GM18499 (cell line): ENCODE data around the gene RXRA.
"Not testable (repeated sequence)": the region's sequence is repeated elsewhere in the genome, so short reads cannot be mapped to it uniquely, and the experiment has no call there.

Source experiments
- ATAC-seq: cut with Tn5 transposase; IDR thresholded peaks from one replicate; pipeline ENCODE4 v1.9.1; 2021; ENCODE audit warnings: moderate number of reproducible peaks; ENCODE audit not compliant: insufficient read depth, unreplicated experiment

RXRA gene

DNA sequence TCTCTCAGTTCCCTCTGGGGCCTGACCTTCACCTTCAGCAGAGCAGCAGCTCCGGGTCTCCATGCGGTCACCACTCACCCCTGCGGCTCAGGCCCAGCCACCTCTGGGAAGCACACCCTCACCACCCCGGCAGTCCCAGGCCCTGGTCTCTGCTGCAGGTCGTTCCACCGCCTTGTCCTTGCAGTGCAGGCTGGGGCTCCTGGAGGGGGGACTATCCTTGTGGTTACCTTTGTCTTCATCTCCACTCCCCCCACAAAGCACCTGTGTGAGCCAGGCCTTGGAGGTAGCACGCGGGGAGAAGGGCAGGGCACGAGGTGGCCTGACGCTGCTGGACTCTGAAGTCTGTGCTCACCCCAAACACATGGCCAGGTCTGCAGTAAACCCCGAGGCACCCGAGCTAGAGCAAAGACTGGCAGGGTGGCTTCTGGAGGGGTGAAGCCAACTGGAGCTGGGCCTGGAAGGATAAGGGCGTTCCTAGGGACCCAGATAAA is 33.2 kb upstream of the RXRA start:
- no peak for ATAC-seq

DNA sequence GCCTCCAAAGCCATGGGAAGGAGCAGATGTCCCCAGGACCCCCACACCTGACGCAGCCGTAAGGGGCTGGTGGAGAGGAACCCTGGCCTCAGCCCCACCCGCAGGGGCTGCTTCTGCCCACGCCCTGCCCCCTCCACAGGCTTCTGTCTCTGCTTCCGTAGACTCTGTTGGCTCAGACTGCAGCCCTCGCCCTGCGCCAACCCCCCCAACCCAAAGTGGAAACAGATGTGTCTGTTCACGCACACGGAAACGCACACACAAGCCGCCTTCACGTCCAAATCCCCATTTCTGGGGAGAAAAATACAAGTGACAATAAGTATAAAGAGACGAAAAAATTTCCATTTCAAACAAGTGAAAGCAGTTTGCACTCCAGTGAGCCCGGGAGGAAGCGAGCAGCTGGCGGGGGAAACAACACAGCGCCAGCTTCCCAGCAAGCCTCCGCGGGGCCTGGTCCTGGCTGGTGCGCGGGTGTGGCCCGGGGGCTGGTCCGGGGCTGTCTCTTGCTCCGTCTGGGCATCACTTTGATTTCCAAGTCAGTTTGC is 32.6 kb upstream of the RXRA start:
- no peak for ATAC-seq

GRCh38 chr9:134294153-134295071 is 31.8 kb upstream of the RXRA start:
- ATAC-seq, result no peak

DNA sequence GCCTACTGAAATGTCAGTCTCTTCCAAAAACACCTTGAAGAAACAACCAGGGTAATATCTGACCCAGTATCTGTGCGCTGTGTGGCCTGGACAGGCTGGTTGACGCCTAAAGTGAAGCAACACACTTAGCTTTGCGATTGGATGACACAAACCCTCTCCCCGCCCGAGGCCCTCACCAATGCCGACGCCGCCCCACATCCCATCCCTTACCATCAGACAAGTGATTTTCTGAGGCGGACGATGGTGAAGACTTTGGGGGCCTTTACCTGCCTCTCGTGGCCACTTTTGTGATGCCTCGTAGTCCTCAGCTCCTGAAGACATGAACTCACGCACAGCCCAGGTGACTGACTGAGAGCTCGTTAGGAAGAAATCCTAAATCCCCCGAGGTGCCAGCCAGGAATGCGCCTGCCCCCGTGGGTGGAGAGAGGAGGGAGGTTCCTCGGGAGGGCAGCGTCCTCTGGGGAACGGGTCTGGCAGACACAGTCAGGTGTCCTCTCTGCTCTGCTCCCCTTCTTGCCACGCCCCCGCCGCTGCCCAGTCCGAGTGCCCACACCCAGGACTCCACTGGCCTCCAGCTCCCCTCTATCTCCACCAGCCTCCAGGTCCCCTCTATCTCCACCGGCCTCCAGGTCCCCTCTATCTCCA is 31.0 kb upstream of the RXRA start:
- ATAC-seq, result no peak

- no peak for ATAC-seq
Measured at GRCh38 chr9:134295746-134296250, 30.5 kb upstream of the RXRA start.

GRCh38 chr9:134296301-134297082 is 29.8 kb upstream of the RXRA start:
- ATAC-seq, result no peak

- no peak for ATAC-seq
Measured at GRCh38 chr9:134297083-134297410, 29.2 kb upstream of the RXRA start.

GRCh38 chr9:134297576-134297975 is 28.7 kb upstream of the RXRA start:
- ATAC-seq, result no peak

GRCh38 chr9:134298000-134298399 is 28.3 kb upstream of the RXRA start:
- ATAC-seq, result no peak

- no peak for ATAC-seq
Measured at GRCh38 chr9:134299068-134299467, 27.2 kb upstream of the RXRA start.

DNA sequence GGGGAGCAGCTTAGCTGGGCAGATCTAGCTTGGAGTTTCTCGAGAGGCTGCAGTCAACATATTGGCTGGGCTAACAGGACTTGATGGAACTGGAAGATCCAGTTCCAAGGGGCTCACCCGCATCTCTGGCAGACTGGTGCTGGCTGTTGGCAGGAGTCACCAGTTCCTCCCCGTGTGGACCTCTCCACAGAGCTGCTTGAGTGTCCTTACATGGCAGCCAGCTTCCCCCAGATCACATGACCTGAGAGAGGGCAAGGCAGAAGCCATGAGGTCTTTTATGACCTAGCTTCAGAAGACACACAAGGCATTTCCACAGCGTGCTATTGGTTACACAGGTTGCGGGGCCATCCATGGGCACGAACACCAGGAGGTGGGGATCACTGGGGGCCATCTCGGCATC is 26.4 kb upstream of the RXRA start:
- no peak for ATAC-seq

GRCh38 chr9:134301387-134302129 is 24.7 kb upstream of the RXRA start:
- peak; percentile 52 for ATAC-seq

- no peak for ATAC-seq
Measured at GRCh38 chr9:134302130-134302817, 24.0 kb upstream of the RXRA start.

DNA sequence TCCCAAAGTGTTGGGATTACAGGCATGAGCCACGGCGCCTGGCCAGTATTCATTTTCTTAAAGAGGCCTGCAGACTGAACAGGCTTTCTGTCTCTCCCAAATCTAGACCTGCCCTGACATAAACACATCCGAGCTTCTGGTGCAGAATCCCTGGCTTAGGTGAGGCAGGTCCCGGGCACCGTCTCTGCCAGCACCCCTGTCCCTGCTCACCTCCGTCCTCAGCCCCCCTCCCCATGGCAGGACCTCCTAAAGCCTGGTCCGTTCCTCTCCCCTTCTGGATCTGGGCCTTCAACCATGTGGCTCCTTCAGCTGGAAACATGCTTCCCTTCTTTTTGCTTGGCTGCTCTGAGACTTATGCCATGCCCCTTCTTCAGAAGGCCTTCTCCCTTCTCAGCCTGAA is 22.7 kb upstream of the RXRA start:
- ATAC-seq, result no peak

DNA sequence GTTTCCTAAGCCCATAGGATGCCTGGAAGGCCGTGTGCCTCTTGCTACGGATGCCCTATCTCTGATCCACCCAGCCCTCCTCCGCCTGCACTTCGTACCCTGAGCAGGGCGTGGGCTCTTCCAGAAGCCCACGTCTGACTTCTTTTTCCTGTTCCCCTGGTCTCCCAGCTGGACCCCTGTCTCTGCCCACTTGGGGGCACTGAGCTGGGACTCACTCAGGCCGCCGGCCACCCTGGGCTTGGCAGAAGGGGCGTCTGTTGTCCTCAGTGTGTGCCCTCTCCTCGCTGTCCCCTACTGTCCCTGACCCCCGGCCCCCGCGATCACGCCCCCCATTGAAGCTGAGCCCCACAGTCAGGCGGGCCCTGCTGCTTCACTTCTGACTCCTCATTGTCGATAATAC is 22.0 kb upstream of the RXRA start:
- ATAC-seq, result no peak

GRCh38 chr9:134304690-134305089 is 21.6 kb upstream of the RXRA start:
- no peak for ATAC-seq

GRCh38 chr9:134305533-134305932 is 20.7 kb upstream of the RXRA start:
- ATAC-seq, result no peak

DNA sequence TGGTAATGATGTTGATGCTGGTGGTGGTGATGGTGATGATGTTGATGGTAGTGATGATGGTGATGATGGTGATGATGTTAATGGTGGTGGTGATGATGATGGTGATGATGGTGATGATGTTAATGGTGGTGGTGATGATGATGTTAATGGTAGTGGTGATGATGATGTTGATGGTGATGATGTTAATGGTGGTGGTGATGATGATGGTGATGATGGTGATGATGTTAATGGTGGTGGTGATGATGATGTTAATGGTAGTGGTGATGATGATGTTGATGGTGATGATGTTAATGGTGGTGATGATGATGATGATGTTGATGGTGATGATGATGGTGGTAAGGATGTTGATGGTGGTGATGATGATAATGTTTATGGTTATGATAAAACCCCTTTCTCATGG is 20.2 kb upstream of the RXRA start:
- not testable (repeated sequence) for ATAC-seq
